Stomach (tissue), 4 donors: Measurements from ENCODE around the gene RASAL2.

Source experiments
- POLR2A ChIP-seq, 4 donors: fragments of 450-650 bp; IDR thresholded peaks; one replicate each; pipeline ENCODE4 v1.6.1; 2016; ENCODE audit warnings: antibody characterized with exemption in 4 of 4, control low read depth in 2 of 4, mild to moderate bottlenecking in 1 of 4, moderate library complexity in 1 of 4
- POLR2AphosphoS5 ChIP-seq, 3 donors: sonication (generic); formaldehyde crosslinking; IDR thresholded peaks; one replicate each; pipeline ENCODE4 v1.6.1; 2016; ENCODE audit warnings: antibody characterized with exemption in 3 of 3
- TF ChIP-seq, protein P1 (sequence below), 7 experiments: fragments of 450-650 bp in 4 of 7; fragments of 200-600 bp in 3 of 7; sonication (generic) in 3 of 7; IDR thresholded peaks; one replicate each; pipeline ENCODE4 v1.5.1; 2016 to 2019; ENCODE audit warnings: antibody characterized with exemption in 7 of 7, control low read depth in 2 of 7, mild to moderate bottlenecking in 1 of 7

- TF ChIP-seq POLR2A (IDR thresholded peaks at IDR 0.05) (no peak), POLR2AphosphoS5 (IDR thresholded peaks at IDR 0.05) (no peak)
- TF ChIP-seq, protein P1, sequence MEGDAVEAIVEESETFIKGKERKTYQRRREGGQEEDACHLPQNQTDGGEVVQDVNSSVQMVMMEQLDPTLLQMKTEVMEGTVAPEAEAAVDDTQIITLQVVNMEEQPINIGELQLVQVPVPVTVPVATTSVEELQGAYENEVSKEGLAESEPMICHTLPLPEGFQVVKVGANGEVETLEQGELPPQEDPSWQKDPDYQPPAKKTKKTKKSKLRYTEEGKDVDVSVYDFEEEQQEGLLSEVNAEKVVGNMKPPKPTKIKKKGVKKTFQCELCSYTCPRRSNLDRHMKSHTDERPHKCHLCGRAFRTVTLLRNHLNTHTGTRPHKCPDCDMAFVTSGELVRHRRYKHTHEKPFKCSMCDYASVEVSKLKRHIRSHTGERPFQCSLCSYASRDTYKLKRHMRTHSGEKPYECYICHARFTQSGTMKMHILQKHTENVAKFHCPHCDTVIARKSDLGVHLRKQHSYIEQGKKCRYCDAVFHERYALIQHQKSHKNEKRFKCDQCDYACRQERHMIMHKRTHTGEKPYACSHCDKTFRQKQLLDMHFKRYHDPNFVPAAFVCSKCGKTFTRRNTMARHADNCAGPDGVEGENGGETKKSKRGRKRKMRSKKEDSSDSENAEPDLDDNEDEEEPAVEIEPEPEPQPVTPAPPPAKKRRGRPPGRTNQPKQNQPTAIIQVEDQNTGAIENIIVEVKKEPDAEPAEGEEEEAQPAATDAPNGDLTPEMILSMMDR (IDR thresholded peaks at IDR 0.05) = no peak
These were observed 402.7 kb downstream of the RASAL2 start, which contains the start of gene CLEC20A for GRCh38 chr1:178496410-178497135.
